Spleen (tissue), 7 donors: Measurements from ENCODE around the gene KIFC3.

Source experiments
- POLR2A ChIP-seq, 3 donors: fragments of 450-650 bp; IDR thresholded peaks; one replicate each; pipeline ENCODE4 v1.5.1; 2017; ENCODE audit warnings: antibody characterized with exemption in 3 of 3, mild to moderate bottlenecking in 1 of 3
- TF ChIP-seq, protein P1 (sequence below), 11 experiments: fragments of 200-600 bp in 7 of 11; fragments of 450-650 bp in 4 of 11; sonication (generic) in 4 of 11; IDR thresholded peaks in 8 of 11; conservative IDR thresholded peaks in 3 of 11; 1 replicate in 7 of 11; 2 replicates in 4 of 11; pipeline versions ENCODE4 v1.4.0 to v1.8.0; 2016 to 2021; ENCODE audit warnings: antibody characterized with exemption in 11 of 11, inconsistent platforms in 4 of 11, mild to moderate bottlenecking in 1 of 11
- donor health status: DM: no; HTN: no; CAD: no; lungs with moderate emphysema.
- donor health status: DM: no; HTN: no; CAD: no.
- donor health status: DM: no; HTN: no; CAD: no.

DNA sequence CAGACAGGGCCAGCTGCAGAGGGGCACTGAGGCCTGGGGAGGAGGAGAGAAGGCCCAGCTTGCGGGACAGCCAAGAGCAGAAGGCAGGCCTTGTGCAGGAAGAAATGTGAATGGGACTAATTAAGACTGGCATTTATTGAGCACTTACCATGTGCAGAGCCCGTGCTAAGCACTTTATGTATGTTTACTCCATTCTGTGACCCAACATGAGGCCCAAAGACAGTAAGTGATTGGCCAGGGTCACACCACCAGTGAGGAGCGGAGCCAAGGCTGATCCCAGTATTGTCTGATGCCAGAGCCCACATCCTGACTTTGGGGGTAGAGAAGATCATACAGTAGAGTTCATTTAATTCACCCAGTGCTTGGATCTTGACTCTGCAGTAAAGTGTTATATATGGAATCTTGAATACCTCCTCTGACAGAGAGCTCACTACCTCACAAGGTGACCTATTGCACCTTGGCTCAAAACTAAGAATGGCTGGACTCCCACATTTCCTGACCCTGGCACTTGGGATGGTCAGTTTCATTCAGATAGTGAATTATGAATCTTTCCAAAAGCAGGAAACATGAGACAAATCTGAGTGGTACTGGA lies 53.1 kb downstream of the KIFC3 start:
- TF ChIP-seq POLR2A (IDR thresholded peaks at IDR 0.05), result no peak
- TF ChIP-seq, protein P1, sequence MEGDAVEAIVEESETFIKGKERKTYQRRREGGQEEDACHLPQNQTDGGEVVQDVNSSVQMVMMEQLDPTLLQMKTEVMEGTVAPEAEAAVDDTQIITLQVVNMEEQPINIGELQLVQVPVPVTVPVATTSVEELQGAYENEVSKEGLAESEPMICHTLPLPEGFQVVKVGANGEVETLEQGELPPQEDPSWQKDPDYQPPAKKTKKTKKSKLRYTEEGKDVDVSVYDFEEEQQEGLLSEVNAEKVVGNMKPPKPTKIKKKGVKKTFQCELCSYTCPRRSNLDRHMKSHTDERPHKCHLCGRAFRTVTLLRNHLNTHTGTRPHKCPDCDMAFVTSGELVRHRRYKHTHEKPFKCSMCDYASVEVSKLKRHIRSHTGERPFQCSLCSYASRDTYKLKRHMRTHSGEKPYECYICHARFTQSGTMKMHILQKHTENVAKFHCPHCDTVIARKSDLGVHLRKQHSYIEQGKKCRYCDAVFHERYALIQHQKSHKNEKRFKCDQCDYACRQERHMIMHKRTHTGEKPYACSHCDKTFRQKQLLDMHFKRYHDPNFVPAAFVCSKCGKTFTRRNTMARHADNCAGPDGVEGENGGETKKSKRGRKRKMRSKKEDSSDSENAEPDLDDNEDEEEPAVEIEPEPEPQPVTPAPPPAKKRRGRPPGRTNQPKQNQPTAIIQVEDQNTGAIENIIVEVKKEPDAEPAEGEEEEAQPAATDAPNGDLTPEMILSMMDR (IDR thresholded peaks at IDR 0.05 in 8 of 11, conservative IDR thresholded peaks at IDR 0.05 in 3 of 11), result no peak
